ENCODE results near the gene RECQL5. TPM values are rescaled to one million over a fixed set of nuclear protein-coding genes. Genes with fewer than 3 reads are reported as not detected.

The RECQL5 gene
- total and polyA plus RNA-seq, 2 of the 8 experiments (the other 6 are each of a cell fraction or from before 2014, with no cell fraction given), result 15.1 to 41.1 TPM

- Histone ChIP-seq H3K14ac (ENCODE audit: insufficient read length) (no peak overlapping the region), H3K9ac (replicated peaks in 1 of 4; ENCODE audit: extremely low read depth in 1 of 4, low read depth in 3 of 4, low read length in 3 of 4) (no peak overlapping the region; a peak in 1 of 7 replicates), H4K8ac (ENCODE audit: extremely low read depth, insufficient read depth, low read length) (peak overlapping the region; percentile 29; the same call in 1 of the 2 replicates), H2BK120ac (replicated peaks; ENCODE audit: low read depth, low read length) (no peak overlapping the region), H4K20me1 (replicated peaks in 1 of 2; ENCODE audit: control insufficient read depth in 1 of 2, insufficient read depth in 2 of 2, low read length in 2 of 2) (peaks cover 9 to 12% of the 10 kb centered on the region in 2 experiments), H3K4me1 (replicated peaks in 1 of 4; ENCODE audit: control insufficient read depth in 3 of 4, insufficient read depth in 4 of 4, low read length in 3 of 4) (no peaks in the 10 kb centered on the region), H3K4me2 (ENCODE audit: insufficient read depth in 1 of 2, low read depth in 2 of 2, low read length in 2 of 2) (no peak overlapping the region), H3K4ac (replicated peaks; ENCODE audit: insufficient read length, low read depth, low read length) (no peak overlapping the region), H4K5ac (ENCODE audit: insufficient read length, low read depth, low read length) (no peak overlapping the region), H2BK12ac (ENCODE audit: low read depth, low read length) (no peak overlapping the region), H3K23me2 (ENCODE audit: low read depth, low read length) (peaks cover 2% of the 10 kb centered on the region; the same call in 1 of the 2 replicates), H3K79me1 (ENCODE audit: low read depth, low read length) (peaks cover 21% of the 10 kb centered on the region), H3K79me2 (ENCODE audit: control insufficient read depth in 1 of 2, insufficient read depth in 2 of 2, low read length in 2 of 2) (peaks cover 2 to 78% of the 10 kb centered on the region in 2 experiments; a peak in 3 of 4 replicates), H4K91ac (replicated peaks; ENCODE audit: insufficient read length, low read length) (no peak overlapping the region), H2BK20ac (ENCODE audit: low read length) (no peak overlapping the region), H3K9me3 (ENCODE audit: insufficient read depth in 2 of 2, low read depth in 1 of 2, low read length in 1 of 2) (no peaks in the 10 kb centered on the region), H3K4me3 (ENCODE audit: extremely low read depth in 1 of 4, insufficient read depth in 2 of 4, low read depth in 3 of 4, low read length in 4 of 4) (no peak overlapping the region), H3K36me3 (ENCODE audit: control insufficient read depth in 2 of 4, insufficient read depth in 4 of 4, low read length in 3 of 4) (peaks cover 0 to 4% (median 0%) of the 10 kb centered on the region in 4 experiments; a peak in 2 of 8 replicates), H2BK5ac (ENCODE audit: low read depth, low read length) (no peak overlapping the region), H2BK15ac (ENCODE audit: low read length) (no peak overlapping the region), H2AFZ (ENCODE audit: low read length) (no peak overlapping the region), H3K18ac (ENCODE audit: extremely low read depth, low read length) (no peak overlapping the region), H3K27me3 (replicated peaks in 1 of 4; ENCODE audit: control insufficient read depth in 3 of 4, extremely low read depth in 1 of 4, insufficient read depth in 3 of 4, low read length in 3 of 4) (no peaks in the 10 kb centered on the region), H3K23ac (ENCODE audit: insufficient read length) (no peak overlapping the region), H2AK5ac (ENCODE audit: low read depth, low read length) (no peak overlapping the region), H3K27ac (ENCODE audit: low read depth, low read length) (no peak overlapping the region), H3K56ac (replicated peaks; ENCODE audit: insufficient read length, low read depth, low read length) (no peak overlapping the region)
- FAIRE-seq (no peak), DNase-seq (ENCODE audit: low read depth in 1 of 2, low spot score in 2 of 2) (no peak)
- POLR2A ChIA-PET (ENCODE audit: partially characterized antibody), result interaction anchor here (1.0 to 1.8 kb wide), 3 partner anchors 9 to 81 kb away, joined by 3 to 7 read pairs (median 3); no protein-coding TSS in a partner anchor
- 91% methylated on average over 3 of the region's 3 CpGs; no CpG with 5 or more reads in 1 of the 2 experiments for WGBS, 2 experiments (ENCODE audit: extremely low coverage in 1 of 2, insufficient coverage in 1 of 2, insufficient read length in 1 of 2, insufficient replicate concordance in 2 of 2, low coverage in 1 of 2, low lambda C conversion rate in 2 of 2, missing lambda C conversion rate in 1 of 2)
- TF ChIP-seq SIN3A (conservative IDR thresholded peaks at IDR 0.05 in 1 of 2, IDR thresholded peaks at IDR 0.05 in 1 of 2; ENCODE audit: low read depth in 1 of 2, low read length in 2 of 2) (no peak), JUND (IDR thresholded peaks at IDR 0.05; ENCODE audit: low read length) (no peak), CEBPB (IDR thresholded peaks at IDR 0.05; ENCODE audit: low read depth, low read length) (no peak), POU5F1 (IDR thresholded peaks at IDR 0.05; ENCODE audit: low read depth, low read length) (no peak), BRCA1 (IDR thresholded peaks at IDR 0.05; ENCODE audit: low read depth, low read length) (no peak), CTBP2 (IDR thresholded peaks at IDR 0.05; ENCODE audit: borderline replicate concordance, insufficient read depth, insufficient read length, low read length) (no peak)
- CTCF ChIA-PET (ENCODE audit: partially characterized antibody), result interaction anchor here (1.2 to 4.9 kb wide), 9 partner anchors 10 to 84 kb away, joined by 3 to 40 read pairs (median 5); partner anchors contain the start of gene SMIM5
These were observed 18.5 kb upstream of the RECQL5 start for GRCh38 chr17:75685499-75685898.

Data from H1 (cell line).